Large intestine (tissue), 3 donors: Measurements from ENCODE around the gene CDK15. TPM values are rescaled to one million over a fixed set of nuclear protein-coding genes. Genes with fewer than 3 reads are reported as not detected.
A peak's percentile ranks its signal among the peaks of the same experiment; 100 is the strongest.

ENCODE experiments used
- DNase-seq, 2 donors: peaks; one replicate each; pipeline versions ENCODE4 v3.0.0 to v3.0.0-alpha.2; 2013
- H3K27ac ChIP-seq: one replicate; pipeline ENCODE4 v1.5.1; 2013; ENCODE audit warnings: low read length
- H3K27me3 ChIP-seq: 2 replicates; pipeline ENCODE4 v1.6.1; 2013; ENCODE audit warnings: low read length; ENCODE audit not compliant: control insufficient read depth, insufficient read depth
- H3K36me3 ChIP-seq: 2 replicates; pipeline ENCODE4 v1.6.1; 2013; ENCODE audit warnings: low read length; ENCODE audit not compliant: control insufficient read depth, insufficient read depth
- H3K4me1 ChIP-seq: one replicate; pipeline ENCODE4 v1.6.1; 2013; ENCODE audit warnings: low read length; ENCODE audit not compliant: control insufficient read depth, insufficient read depth
- H3K4me3 ChIP-seq: one replicate; pipeline ENCODE4 v1.5.1; 2013; ENCODE audit warnings: low read length
- H3K9me3 ChIP-seq: one replicate; pipeline ENCODE4 v1.6.1; 2013; ENCODE audit warnings: mild to moderate bottlenecking, low read depth, low read length, moderate library complexity; ENCODE audit not compliant: control insufficient read depth
- WGBS: methylation state at CpG from one replicate; pipeline ENCODE4 v1.1.5; 2013; ENCODE audit warnings: low lambda C conversion rate; ENCODE audit not compliant: insufficient coverage; 5-methylcytosine and 5-hydroxymethylcytosine counted together
- polyA plus RNA-seq: library from polyadenylated mRNA; unstranded; fragments of 120-200 nt; gene quantifications from one replicate; pipeline ENCODE4 v1.2.1, GENCODE V29; 2013

CDK15 gene
- polyA plus RNA-seq, 1 donor = 0.24 TPM

DNA sequence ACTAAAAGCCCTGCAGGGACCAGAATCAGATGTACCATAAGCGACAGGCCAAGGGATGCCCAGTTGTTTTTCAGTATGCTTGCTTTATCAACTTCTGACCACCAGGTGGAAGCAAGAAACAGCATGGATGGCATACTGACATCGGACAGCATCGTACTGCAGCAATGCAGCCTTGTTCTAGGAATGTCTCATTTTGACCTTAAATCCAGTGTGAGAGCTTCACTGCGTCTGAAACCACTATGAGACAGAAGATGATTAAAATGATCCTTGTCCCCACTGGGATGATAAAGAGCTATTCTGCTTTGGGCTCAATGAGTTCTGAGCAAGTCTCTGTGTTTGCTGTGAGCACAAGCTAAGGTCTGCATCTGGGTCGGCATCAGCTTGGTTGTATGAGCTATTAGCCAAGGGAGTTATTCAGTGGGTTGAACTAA, 54.3 kb downstream of the CDK15 start:
- peaks cover 4% of the 10 kb centered on the region for H3K27me3 ChIP-seq
- no peaks in the 10 kb centered on the region for H3K9me3 ChIP-seq
- peaks cover 17% of the 10 kb centered on the region for H3K4me1 ChIP-seq
- H3K27ac ChIP-seq = no peak overlapping the region
- peak; percentile 56 to 68 for DNase-seq
- no peak overlapping the region for H3K4me3 ChIP-seq
- no CpG with 5 or more reads among the region's 5 CpGs for WGBS
- no peaks in the 10 kb centered on the region for H3K36me3 ChIP-seq

DNA sequence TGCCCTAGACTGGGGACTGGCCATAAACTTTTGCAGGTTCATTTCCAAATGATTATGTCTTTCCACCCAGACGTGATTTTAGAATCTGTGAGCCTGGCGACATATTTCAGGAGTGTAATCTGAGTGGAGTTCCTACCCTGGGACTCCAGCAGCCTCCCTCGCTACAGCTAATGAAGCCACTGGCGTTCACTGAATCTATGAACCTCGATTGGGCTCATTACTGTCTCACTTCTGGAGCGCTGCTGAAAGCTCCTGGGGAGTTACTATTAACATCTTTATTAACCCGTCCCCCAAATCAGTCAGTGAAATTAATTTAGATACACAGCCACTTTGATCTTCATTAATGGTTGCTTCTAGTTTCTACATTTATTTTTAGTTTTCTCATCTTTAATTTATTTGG, 56.5 kb downstream of the CDK15 start:
- no peak overlapping the region for H3K4me3 ChIP-seq
- peaks cover 33% of the 10 kb centered on the region for H3K4me1 ChIP-seq
- no peaks in the 10 kb centered on the region for H3K9me3 ChIP-seq
- WGBS = 80% methylated on average over 1 of the region's 7 CpGs
- no peaks in the 10 kb centered on the region for H3K36me3 ChIP-seq
- no peak for DNase-seq
- peaks cover 4% of the 10 kb centered on the region for H3K27me3 ChIP-seq
- H3K27ac ChIP-seq = no peak overlapping the region

DNA sequence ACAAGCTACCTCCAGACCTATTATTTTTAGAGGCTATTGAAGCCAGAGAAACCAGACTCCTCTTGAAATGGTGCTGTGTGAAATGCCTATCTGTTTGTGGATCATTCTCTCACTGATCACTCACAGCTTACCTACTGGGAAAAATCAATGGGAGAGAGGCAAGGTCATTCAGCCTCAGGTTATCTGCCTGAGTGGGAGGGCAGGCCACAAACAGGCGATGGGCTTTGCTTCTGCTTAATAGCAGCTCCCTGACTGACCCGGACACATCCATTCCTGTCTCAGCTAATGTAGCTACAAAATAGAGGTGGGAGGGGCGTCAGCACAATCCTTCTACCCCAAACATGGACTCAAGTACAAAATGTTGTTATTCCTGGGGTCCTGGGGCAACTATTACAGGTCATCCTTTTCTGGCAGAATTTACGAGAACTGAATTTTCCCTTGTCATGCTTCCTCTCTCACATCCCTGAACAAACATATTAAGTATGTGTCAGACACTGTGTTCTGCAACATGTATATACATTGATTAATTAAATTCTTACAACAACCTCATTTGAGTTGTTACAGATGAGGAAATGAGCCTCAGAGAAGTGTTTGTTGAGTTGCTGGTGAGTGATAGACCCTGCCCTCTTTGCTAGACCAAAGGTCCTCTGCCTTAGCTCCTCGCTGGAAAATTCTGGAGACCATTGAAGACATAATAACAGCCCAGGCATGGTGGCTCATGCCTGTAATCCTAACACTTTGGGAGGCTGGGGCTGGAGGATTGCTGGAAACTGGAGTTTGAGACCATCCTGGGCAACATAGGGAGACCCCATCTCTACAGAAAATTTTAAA, 60.5 kb downstream of the CDK15 start:
- no CpG with 5 or more reads among the region's 5 CpGs for WGBS
- no peaks in the 10 kb centered on the region for H3K27me3 ChIP-seq
- H3K9me3 ChIP-seq = no peaks in the 10 kb centered on the region
- H3K27ac ChIP-seq = no peak overlapping the region
- peaks cover 25% of the 10 kb centered on the region for H3K4me1 ChIP-seq
- peak in 1 of 2 donors; percentile 64 for DNase-seq
- H3K4me3 ChIP-seq = no peak overlapping the region
- no peaks in the 10 kb centered on the region for H3K36me3 ChIP-seq

DNA sequence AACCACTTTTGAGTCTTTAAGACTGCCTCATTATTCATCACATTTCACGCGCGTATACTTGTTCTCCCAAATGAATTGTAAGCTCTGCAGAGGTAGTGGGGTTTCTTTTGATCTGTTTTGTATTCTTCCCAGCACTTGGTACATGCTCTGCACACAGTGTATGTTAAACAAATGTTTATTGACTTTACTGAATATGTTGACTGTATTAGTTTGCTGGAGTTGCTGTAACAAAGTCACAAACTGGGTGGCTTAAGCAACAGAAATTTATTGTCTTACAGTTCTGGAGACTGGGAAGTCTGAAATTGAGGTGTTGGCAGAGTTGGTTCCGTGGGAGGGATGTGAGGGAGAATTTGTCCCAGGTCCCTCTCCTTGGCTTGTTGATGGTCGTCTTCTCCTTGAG, 65.1 kb downstream of the CDK15 start:
- DNase-seq = no peak
- Histone ChIP-seq H3K4me3 (no peak overlapping the region), H3K36me3 (no peaks in the 10 kb centered on the region), H3K27ac (no peak overlapping the region), H3K4me1 (peaks cover 11% of the 10 kb centered on the region), H3K9me3 (no peaks in the 10 kb centered on the region), H3K27me3 (no peaks in the 10 kb centered on the region)
- no CpG with 5 or more reads among the region's 5 CpGs for WGBS

DNA sequence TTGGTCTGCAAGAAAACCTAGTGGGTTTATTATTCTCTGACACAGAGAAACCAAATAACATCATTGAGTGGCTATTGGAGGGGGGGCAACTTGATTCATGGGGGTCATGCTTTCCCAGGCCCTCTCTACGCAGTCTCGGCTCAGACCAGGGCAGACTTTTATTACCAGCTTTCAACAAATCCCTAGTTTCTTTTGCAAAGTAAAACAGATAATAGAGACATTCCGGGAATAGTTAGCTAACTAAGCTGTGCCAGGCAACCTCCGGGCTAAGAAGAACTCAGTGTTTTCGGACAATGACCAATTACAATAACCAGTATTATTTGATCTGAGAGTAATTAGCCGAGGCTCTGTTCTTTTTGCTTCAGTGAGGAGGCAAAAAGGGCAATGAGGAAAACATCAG, 66.3 kb downstream of the CDK15 start:
- H3K9me3 ChIP-seq = no peaks in the 10 kb centered on the region
- no peak for DNase-seq
- H3K27ac ChIP-seq = no peak overlapping the region
- H3K4me3 ChIP-seq = no peak overlapping the region
- no peaks in the 10 kb centered on the region for H3K27me3 ChIP-seq
- H3K4me1 ChIP-seq = peaks cover under 1% of the 10 kb centered on the region
- H3K36me3 ChIP-seq = no peaks in the 10 kb centered on the region
- 60% methylated on average over 2 of the region's 6 CpGs for WGBS

DNA sequence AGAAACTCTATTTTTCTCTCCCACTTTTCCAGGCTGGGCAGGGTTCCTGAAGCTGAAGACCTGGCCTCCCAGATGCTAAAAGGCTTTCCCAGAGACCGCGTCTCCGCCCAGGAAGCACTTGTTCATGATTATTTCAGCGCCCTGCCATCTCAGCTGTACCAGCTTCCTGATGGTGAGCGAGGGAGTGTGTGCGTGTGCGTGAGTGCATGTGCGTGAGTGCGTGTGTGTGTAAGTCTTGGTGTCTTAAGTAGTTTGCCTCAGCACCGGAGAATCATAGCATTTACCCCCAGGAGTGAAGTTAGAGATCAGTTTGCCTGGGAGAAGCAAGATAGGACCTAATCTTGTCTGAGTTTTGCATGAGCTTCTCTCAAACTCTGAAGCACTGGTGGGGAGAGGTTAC, 73.7 kb downstream of the CDK15 start:
- no CpG with 5 or more reads among the region's 10 CpGs for WGBS
- Histone ChIP-seq H3K9me3 (no peaks in the 10 kb centered on the region), H3K4me3 (no peak overlapping the region), H3K27ac (no peak overlapping the region), H3K27me3 (no peaks in the 10 kb centered on the region), H3K4me1 (no peaks in the 10 kb centered on the region), H3K36me3 (no peaks in the 10 kb centered on the region)
- DNase-seq = no peak

DNA sequence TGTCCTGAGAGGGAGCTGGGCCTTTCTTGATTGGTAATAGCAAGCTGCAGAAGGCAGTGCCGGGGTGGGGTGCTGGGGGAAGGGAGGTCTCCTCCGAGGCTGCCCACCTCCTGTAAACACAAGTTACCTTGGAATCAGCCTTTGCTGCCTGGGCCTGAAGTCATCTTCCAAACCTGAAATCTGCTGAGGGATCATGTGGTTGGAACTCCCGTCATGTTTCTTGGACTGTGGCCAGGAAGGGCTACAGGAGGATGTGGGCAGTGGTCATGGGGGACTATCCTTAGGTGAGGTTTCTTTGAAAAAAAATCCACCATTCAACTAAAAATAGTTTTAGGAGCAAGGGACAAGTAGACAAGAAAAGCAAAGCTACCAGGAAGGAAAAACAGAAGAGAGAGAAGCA, 74.2 kb downstream of the CDK15 start:
- DNase-seq = no peak
- no peak overlapping the region for H3K27ac ChIP-seq
- no peak overlapping the region for H3K4me3 ChIP-seq
- no peaks in the 10 kb centered on the region for H3K4me1 ChIP-seq
- no peaks in the 10 kb centered on the region for H3K9me3 ChIP-seq
- H3K36me3 ChIP-seq = no peaks in the 10 kb centered on the region
- WGBS = no CpG with 5 or more reads among the region's 3 CpGs
- no peaks in the 10 kb centered on the region for H3K27me3 ChIP-seq

DNA sequence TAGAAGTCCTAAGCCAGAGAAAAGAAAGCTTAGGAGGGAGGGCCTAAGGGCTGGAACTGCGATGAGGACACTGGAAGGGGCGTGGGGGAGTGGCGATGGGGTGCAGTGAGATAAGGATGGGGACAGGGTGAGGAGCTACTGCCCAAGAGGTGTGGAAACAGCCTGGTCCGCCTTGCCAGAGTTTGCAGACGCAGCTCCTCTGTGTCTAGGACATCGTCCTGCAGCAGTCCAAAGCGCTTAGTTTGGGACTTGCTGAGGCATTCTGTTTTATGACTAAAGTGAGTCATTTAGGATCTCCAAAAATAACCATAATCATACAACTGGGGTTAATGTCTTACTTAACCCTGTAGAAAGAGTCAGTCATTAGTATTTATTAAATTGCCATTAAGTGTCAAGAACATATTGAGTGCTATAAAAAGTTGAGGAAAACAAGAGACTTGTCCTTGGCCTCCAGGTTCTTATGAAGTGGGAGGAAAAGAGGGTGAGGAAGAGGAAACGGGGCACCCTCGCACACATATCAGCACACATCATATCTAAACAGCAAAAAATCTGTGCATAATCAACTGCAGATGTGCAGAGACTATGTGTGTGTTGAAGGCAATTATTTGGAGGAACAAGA, 74.8 kb downstream of the CDK15 start:
- H3K9me3 ChIP-seq = no peaks in the 10 kb centered on the region
- H3K4me1 ChIP-seq = no peaks in the 10 kb centered on the region
- 31% methylated on average over 3 of the region's 9 CpGs for WGBS
- H3K36me3 ChIP-seq = no peaks in the 10 kb centered on the region
- H3K4me3 ChIP-seq = no peak overlapping the region
- DNase-seq = no peak
- H3K27ac ChIP-seq = no peak overlapping the region
- H3K27me3 ChIP-seq = no peaks in the 10 kb centered on the region

DNA sequence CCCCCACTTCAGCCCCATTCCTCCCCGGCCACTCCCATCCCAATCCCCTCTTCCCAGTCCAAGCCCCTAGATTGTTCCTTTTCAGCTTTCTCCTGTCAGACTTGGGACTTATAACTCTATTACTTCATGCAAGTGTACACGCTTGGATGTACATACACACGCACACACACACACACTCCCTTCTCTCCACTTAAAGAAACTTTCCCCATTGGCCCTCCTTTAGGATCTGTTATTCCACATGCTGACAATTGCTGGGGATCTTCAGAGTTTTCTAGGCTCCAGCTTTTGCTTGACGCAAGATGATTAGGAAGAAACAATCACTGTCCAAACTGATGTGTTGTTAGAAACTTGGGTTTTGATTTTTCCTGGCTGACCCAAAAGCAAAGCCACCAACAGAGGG, 75.4 kb downstream of the CDK15 start:
- Histone ChIP-seq H3K9me3 (no peaks in the 10 kb centered on the region), H3K27me3 (no peaks in the 10 kb centered on the region), H3K4me1 (no peaks in the 10 kb centered on the region), H3K36me3 (no peaks in the 10 kb centered on the region), H3K27ac (no peak overlapping the region), H3K4me3 (no peak overlapping the region)
- WGBS = no CpG with 5 or more reads among the region's 4 CpGs
- no peak for DNase-seq

DNA sequence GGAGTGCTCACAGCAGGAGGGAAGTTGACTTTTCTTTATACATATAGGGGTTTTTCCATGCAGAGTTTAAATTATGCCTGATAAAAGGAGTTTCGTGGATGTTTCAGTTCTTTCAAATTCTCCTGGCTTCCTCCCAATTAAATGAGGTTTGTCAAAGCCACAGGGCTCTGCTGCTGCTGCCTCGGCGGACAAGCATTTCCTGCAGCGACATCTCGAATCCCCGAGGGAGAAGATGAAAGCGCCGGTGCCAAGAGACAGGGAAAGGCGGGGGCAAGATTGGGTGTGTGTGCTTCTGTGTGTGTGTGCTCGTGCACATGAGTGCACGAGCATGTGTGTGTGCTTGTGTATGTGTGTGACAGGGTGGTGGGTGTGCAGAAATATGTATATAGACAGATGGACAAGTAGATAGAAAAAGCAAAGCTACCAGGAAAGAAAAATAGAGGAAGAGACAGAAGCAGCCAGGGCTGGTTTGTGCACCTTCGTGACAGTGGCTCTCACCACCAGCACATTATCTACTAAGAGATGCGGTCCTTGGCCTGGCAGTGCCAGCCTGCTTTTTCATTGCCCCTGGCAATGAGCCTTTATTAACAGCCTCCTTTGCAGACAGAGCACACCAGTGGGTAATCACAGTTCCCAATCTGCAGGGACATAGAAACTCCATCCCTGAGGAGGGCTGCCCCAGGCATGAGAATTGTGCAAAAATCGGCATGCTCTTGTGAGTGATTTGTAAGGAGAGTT, 76.2 kb downstream of the CDK15 start:
- H3K4me1 ChIP-seq = no peaks in the 10 kb centered on the region
- no peak overlapping the region for H3K4me3 ChIP-seq
- WGBS = 86% methylated on average over 1 of the region's 14 CpGs
- no peaks in the 10 kb centered on the region for H3K36me3 ChIP-seq
- no peak overlapping the region for H3K27ac ChIP-seq
- no peaks in the 10 kb centered on the region for H3K27me3 ChIP-seq
- no peak for DNase-seq
- no peaks in the 10 kb centered on the region for H3K9me3 ChIP-seq
